DMS114 treated with DMSO at 0.1 percent for 48 hours (cell line): Measurements from ENCODE around the gene BRAF.
"Not testable (repeated sequence)": the region's sequence is repeated elsewhere in the genome, so short reads cannot be mapped to it uniquely, and the experiment has no call there.

ENCODE experiments used
- DNase-seq: peaks from one replicate; lab custom pipeline; 2025; ENCODE audit not compliant: unreplicated experiment; lab: John Stamatoyannopoulos, UW

Gene BRAF

DNA sequence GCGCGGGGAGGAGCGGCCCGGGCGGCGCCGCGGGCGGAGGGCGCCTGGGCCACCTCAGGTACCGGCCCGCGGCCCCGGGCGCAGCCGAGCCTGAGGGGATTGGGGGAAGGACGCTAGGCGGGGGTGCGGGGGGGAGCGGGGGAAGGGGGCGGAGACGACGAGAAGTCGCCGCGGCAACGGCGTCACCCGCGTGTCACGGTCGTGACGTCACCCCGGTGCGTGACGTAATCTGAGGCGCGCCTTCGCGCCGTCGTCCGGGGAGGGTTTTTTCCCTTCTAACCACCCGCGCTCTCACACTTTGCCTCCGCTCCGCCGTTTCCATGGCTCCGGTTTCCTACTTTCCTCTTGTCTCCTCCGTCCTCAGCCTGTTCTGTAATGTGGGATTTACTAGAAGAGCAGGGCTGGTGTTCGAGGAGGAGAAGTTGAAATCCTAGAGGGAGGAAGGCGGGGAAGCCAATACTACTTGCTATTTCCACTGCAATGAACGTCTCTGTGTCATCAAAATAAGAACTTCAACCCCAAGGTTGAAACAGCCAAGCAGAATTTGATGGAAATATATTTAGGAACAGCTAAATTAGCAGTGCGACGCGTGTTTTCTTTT is at the start of gene BRAF:
BRAF (minus strand) TSS at position 109 of the 601 bp plus-strand sequence. CDS start 226 bp downstream, outside the sequence.
- peak; percentile 58 for DNase-seq

DNA sequence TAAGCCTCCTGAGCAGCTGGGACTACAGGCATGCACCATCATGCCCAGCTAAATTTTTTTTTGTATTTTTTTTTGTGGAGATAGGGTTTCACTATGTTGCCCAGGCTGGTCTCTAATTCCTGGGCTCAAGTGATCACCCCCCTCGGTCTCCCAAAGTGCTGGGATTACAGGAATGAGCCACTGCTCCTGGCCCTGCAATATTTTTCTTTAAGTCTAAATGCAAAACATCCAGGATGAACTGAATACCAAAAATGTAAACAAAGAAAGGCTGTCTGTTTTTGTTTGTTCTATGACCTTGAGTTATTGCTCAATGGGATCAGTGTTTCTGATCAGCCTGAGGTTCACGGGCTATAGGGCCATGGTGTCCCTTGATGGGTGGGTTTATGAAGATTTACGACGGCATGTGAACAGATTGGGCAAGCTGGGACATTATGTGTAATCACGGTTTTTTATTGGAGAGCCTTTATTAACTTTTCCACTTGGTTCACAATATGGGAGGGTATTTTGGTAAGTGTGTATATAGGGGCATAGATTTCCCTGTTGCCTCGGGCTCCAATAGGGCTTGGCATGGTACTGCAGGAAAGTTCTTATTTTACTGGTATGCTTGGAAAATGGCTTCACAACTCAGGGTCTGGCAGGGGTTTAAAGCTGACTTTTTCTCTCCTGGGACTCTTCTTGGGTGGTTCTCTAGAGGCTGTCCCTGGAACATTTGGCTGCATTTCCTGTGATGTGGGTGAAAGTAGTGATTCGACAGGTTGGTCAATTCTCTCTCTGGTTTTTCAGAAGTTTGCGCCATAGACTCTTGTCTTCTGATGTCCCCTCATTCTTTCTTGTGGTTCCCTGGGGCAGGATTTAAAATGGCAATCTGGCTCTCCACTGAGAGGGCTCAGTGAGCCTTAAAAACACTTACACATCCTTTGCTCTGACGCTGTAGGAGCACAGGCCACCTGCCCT is 48.4 kb upstream of the BRAF start:
- no peak for DNase-seq

DNA sequence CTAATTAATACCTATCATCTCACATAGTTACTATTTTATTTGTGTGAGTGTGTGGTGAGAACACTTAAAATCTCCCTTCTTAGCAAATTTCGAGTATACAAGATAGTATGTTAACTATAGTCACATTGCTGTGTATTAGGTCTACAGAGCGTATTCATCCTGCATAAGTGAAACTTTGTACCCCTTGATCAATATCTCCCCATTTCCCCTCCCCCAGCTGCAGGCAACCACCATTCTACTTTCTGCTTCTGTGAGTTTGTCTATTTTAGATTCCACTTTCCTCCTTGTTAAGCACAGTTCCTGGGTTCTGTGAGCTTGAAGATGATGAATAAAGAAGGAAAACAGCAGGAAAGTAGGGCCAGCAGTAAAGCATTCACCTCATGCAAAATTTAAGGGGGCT is 47.6 kb upstream of the BRAF start:
- no peak for DNase-seq

DNA sequence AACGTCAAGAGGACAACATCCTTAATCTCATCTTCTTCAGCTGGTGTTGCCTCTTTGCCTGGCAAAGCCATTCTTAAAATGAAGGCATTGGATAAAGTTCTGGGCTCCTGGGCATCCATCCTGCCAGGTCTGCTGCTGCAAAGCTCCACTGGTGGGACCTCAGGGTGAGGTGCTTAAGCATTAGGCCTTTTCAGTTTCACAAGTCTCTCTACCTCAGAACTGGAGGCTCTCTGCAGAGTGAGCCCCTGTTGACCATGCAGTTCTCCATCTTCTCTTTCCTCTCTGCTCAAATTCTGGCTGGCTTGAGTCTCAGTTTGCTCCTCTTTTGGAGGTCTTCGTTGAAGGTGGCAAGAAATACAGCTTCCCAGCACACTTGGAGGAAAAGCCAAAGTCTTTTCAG is 42.7 kb upstream of the BRAF start:
- DNase-seq = no peak

DNA sequence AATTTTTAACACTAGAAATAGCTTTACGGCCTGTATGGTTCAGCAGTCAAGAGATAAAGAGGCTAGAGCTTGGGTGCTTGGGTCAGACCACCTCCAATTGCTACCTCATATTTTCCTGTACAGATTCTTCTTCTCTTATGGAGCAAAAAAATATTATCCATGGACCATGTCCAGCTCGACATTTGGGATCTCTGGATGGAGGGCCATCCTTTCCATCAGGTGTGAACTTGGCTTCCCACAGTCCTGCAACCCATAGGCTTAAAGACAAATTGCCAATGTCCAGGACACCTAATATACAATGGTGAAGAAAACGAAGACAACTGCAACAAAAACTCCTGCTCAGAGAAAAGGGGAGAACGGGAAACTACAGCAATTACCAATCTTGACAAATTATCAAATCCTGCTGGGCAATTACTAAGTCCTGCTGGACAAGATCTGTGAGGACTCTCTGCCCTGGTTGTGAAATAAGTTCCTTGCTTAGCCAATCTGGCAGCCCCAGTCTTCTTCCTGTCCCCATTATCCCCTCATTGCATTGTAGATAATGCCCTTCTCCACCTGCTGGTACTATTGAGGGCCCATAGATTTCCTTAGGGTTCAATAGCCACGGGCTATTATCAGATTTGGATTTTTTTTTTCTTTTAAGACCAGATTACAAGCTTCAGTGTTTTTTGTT is 42.0 kb upstream of the BRAF start:
- DNase-seq = no peak

DNA sequence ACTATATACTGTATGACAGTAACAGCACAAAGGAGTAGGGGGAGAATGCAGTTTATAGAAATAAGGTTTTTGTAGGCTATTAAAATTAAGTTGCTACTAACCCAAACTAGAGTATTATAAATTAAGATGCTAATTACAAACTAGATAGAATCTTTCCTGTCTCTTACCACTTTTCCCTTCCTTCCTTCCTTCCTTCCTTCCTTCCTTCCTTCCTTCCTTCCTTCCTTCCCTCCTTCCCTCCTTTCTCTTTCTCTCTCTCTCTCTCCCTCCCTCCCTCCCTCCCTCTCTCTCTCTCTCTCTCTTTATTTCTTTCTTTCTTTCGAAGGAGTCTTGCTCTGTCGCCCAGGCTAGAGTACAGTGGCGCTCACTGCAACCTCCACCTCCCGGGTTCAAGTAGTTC is 36.4 kb upstream of the BRAF start:
- DNase-seq = no peak

DNA sequence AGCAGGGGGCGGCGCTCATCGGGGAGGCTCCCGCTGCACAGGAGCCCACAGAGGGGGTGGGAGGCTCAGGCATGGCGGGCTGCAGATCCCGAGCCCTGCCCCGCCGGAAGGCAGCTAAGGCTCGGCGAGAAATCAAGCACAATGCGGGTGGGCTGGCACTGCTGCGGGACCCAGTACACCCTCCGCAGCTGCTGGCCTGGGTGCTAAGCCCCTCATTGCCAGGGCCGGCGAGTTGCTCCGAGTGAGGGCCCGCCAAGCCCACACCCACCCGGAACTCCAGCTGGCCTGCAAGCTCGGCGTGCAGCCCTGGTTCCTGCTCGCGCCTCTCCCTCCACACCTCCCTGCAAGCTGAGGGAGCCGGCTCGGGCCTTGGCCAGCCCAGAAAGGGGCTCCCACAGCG is 32.3 kb upstream of the BRAF start:
- DNase-seq = not testable (repeated sequence)

DNA sequence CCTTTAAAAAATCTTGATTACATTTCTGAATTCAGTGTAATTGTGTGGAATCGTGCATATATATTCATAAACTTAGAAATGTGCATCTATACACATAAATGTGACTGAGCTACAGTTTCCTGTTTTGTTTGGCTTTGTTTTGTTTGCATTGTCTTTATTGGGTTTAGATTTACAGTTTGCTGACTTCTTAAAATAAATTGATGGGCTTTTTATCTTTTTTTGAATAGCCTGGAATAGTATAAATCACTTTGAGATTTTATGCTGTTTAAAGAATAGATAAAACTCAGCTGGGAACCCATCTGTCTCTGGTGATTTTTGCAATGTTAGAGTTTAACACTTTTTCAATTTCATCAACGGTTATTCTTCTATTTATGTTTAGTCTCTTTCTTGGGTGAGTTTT is 21.2 kb upstream of the BRAF start:
- DNase-seq = no peak

DNA sequence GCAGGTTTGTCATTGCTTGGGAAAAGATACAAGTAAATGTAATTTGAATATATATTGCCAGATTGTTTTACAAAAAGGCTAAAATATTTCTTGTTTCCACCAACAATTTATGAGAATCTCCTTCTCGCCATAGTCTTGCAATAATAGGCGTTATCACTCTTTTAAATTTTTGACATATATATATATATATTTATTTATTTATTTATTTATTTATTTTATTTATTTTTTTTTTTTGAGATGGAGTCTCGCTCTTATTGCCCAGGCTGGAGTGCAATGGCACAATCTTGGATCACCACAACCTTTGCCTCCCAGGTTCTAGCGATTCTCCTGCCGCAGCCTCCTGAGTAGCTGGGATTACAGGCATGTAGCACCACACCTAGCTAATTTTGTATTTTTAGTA is 17.5 kb upstream of the BRAF start:
- not testable (repeated sequence) for DNase-seq

DNA sequence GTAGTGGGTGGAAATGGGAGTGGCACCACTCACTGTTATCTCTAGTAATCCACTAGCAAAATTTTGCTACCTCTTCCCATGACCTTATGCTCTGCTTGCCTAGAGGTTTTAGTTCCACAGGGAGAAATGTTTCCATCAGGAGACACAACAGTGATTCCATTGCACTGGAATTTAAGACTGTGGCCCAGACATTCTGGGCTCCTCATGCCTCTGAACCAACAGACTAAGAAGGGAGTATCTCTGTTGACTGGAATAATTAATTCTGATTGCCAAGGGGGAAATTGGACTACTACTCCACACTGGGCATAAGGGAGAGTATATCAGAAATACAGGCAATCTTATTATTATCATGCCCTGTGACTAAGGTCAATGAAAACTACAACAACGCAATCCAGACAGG is 16.2 kb upstream of the BRAF start:
- DNase-seq = no peak

DNA sequence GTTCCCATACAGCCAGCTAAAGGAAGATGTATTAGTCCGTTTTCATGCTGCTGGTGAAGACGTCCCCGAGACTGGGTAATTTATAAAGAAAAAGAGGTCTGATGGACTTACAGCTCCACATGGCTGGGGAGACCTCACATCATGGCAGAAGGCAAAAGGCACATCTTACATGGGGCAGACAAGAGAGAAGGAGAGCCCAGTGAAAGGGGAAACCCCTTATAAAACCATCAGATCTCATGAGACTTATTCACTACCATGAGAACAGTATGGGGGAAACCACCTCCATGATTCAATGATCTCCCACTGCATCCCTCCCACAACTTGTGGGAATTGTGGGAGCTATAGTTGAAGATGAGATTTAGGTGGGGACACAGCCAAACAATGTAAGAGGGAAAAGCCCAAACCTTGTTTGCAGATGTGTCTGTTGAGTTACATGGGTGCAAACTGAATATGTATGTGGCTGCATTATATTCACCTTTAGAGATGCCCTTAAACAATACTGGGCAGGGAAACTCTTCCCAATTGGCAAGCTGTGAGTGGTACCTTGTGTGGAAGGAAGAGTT is 13.1 kb upstream of the BRAF start:
- no peak for DNase-seq

DNA sequence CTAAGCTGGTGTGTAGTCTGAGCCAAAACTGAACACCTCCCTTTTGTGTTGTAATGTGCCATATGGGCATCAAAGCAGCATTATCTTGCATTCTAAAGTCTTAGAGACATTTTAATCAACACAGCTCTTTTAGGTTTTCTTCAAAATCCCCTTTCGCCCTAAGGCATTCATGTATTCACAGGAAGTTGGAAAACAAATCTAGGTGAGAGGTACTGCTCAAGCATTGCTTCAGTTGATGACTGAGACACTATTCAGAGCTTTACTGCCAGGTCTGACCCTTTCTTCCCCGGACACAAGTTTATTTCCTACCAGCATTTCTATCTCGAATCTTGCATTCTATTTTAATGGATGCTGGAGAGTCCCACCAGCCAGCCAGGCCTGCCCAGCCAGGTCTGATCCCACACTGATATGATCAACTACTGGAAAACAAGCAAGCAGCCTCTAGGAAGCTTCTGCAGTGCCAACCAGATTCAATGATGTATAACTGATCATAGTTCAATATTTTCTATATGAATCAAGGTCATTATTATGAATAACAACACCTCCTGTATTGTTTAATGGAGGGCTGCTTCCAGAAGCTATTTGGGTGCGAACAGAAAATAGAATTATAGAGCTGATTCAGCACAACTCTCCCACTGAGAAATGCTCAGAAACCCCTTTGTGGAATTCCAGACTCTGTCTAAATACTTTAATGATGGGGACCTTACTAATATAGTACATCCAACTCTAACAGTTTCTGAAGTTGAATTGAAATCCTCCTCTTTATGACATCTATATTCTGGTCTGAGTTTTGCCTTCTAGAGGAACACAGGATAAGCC is 4.0 kb upstream of the BRAF start:
- no peak for DNase-seq

DNA sequence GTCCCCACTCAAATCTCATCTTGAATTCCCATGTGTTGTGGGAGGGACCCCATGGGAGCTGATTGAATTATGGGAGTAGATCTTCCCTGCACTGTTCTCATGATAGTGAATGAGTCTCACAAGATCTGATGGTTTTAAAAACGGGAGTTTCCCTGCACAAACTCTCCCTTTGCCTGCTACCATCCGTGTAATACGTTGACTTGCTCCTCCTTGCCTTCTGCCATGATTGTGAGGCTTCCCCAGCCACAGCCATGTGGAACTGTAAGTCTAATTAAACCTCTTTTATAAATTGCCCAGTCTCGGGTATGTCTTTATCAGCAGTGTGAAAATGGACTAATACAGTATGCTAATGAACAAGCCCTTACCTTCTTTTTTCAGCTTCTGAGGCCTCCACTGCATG is 3.2 kb upstream of the BRAF start:
- not testable (repeated sequence) for DNase-seq

DNA sequence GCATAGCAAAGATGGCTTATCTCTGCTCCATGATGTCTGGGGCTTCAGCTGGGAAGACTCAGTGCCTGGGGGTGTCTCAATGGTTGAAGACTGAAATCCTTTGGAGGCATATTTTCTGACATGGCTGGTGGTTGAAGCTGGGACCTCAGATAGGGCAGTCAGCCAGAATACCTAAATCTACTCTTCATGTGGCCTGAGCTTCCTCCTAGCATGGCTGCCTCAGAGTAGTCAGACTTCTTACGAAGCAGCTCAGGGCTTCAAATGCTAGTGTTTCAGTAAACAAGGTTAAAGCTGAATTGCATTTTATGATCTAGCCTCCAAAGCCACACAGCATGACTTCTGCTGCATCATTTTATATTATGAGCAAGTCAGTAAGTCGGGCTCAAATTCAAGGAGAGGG is 2.6 kb upstream of the BRAF start:
- no peak for DNase-seq

DNA sequence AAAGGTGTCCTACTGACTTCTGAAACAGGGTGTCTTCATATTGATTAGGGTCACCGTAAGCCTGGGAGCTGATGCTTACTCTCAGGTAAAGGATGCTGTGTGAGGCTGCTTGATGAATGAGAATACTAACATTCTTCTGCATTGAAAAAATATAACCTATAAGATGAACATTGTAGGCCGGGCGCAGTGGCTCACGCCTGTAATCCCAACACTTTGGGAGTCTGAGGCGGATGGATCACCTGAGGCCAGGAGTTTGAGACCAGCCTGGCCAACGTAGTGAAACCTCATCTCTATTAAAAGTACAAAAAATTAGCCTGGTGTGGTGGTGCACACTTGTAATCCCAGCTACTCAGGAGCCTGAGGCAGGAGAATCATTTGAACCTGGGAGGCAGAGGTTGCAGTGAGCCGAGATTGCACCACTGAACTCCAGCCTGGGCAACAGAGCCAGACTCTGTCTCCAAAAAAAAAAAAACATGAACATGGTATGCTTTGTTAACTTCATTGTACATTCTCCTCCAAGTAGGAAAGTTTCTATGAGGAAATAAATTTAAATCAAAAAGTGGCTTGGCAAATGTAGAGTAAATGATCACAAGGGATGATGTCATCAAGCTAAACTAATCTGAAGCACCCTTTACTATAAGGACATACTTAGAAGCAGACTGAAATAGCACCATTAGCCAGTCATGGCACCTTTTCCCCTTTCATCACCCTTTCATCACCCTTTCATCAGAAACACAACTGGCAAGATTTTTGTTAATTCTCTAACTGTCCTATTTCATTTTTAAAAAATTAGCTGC is 1.5 kb upstream of the BRAF start:
- DNase-seq = no peak

DNA sequence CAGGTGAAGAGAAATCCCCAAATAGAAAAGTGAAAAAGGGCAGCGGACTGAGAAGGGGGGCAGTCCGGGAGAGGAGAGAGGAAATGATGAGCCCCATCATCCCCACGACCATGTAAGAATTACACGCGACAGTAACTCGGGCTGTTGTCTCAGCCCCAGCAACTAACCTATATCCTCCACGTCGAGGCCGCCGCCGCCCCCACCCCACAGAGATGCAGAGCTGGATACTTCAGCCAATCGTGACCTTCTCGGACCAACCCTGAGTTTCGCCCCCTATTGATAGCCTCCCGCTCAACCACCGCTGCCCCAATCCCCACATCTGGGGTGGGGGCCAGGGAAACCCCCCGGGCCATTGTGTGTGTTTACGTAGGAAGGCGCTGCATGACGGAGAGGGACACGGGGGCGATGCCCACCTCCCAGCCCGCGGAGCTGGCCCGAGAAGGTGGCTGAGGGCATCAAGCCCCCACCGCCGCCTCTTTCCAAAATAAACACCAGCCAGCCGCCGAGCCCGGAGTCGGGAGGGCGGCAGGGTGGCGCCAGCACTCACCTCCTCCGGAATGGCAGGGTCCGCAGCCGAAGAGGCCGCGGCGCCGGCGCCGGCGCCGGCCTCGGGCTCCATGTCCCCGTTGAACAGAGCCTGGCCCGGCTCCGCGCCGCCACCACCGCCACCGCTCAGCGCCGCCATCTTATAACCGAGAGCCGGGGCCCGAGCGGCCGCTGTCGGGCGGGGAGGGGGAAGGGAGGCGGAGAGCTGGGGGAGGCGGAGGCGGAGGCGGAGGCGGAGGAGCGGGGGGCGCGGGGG is 509 bp downstream of the BRAF start:
- DNase-seq = peak; percentile 38

DNA sequence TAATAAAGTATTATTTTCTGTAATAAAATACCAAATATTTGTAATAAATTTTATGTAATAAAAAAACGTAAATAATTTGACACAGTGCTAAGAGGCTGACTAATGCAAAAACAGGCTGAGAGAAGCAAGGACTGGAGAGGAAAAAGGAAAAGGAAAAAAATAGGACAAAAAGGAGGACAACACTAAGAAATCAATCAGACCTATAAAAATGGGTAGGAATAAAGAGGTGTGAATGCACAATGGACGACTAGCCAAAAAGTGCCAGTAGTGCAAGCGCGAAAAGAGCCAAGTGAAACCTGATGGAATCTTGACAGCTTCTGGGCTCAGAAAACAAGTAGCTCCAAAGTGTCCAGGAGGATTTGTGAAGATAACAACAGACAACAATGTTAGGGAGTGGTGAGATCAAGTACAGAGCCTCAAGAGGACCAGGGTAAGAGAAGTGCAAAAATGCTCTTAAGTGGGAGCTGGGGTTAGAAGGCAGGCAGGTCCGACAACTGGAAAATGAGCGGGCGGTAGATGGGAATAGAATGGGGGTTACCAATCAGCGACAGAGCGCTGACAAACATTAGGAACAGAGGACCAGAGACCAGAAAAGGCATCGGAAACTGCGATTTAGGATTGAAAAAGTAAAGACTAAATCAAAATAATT is 1.2 kb downstream of the BRAF start:
- DNase-seq = no peak

DNA sequence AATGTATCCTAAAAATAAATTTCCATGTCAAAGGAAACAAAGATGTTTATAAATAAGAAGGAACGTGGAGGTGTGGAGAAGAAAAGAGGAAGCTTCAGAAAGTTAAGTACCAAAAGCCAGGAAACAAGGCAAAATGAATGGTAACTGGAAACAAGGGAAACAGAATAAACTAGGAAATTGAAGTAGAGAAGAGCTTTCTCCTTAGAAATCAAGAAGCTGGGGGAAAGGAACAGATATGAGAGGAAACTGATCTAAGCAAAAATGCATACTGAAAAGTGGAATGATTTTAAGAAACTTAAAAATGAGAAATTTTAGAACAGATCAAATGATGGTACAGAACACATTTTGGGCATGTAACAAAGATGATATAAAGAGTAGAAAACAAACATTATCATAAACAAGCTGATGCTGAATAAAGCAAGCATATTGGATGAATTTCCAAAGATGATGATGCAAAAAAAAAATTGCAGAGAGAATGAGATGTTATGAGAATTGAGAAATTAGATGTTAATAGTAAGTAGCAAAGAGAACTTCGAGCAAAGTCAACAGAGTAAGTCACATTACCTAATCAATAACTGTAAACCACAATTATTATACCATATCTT is 1.9 kb downstream of the BRAF start:
- no peak for DNase-seq
